HUES6 (cell line): Measurements from ENCODE around the gene SLC10A7.

Source experiments
- H3K27ac ChIP-seq: 2 replicates; pipeline ENCODE4 v1.7.0; 2013; ENCODE audit warnings: low read depth, mild to moderate bottlenecking, low read length, inconsistent platforms
- H3K27me3 ChIP-seq: 2 replicates; pipeline ENCODE4 v1.6.1; 2013; ENCODE audit warnings: low read length; ENCODE audit not compliant: control insufficient read depth, insufficient read depth
- H3K36me3 ChIP-seq: 2 replicates; pipeline ENCODE4 v1.6.1; 2013; ENCODE audit warnings: low read length; ENCODE audit not compliant: control insufficient read depth, insufficient read depth
- H3K4me1 ChIP-seq: 2 replicates; pipeline ENCODE4 v1.6.1; 2013; ENCODE audit warnings: low read length; ENCODE audit not compliant: control insufficient read depth, insufficient read depth
- H3K4me3 ChIP-seq: 2 replicates; pipeline ENCODE4 v1.5.1; 2013; ENCODE audit warnings: low read depth, low read length
- H3K9ac ChIP-seq: one replicate; pipeline ENCODE4 v1.6.1; 2013; ENCODE audit warnings: mild to moderate bottlenecking, low read length
- H3K9me3 ChIP-seq: 2 replicates; pipeline ENCODE4 v1.6.1; 2013; ENCODE audit warnings: low read depth, low read length; ENCODE audit not compliant: control insufficient read depth, insufficient read depth

Gene SLC10A7

DNA sequence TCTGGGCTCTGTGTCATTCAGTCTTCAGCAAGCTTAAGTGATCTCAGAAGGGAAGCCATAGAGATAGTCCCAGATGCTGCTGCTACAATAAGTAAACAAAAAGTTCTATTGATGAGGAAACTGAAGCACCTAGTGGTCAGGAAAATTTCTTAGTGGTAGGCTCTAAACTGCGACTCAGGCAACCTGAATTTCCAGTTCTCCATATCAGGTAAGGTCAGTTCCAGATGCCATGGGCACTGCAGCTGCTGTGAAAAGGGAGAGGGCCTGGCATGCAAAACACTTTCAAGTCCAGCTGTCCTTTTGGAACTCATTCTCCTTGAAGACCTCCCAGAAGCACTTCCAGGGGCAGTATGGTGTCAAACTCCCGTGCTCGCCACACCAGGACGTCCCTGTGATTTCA is 261.2 kb downstream of the SLC10A7 start:
- Histone ChIP-seq H3K36me3 (no peaks in the 10 kb centered on the region), H3K4me3 (no peak overlapping the region), H3K27ac (no peak overlapping the region), H3K9me3 (no peaks in the 10 kb centered on the region), H3K9ac (no peak overlapping the region), H3K4me1 (no peaks in the 10 kb centered on the region), H3K27me3 (no peaks in the 10 kb centered on the region; the same call in 1 of the 2 replicates)

DNA sequence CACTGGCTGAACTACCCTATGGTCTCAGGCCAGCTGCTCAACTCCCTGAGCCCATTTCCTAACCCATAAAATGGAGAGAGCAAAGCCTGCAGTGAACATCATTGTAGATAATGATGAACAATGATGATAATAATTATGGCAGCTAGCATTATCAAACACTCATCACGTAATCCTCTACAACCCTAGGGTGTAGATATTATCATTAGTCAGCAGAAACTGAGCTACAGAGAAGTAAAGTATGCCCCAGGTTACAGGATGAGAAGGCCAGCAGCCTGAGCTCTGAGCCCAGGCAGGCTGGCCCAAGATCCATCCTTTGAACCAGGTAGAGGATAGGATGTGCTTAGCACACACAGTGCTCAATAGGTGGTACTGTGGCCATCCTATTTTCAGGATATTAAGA is 264.2 kb downstream of the SLC10A7 start:
- H3K4me3 ChIP-seq, result no peak overlapping the region
- H3K9ac ChIP-seq, result no peak overlapping the region
- no peaks in the 10 kb centered on the region for H3K9me3 ChIP-seq
- H3K4me1 ChIP-seq, result no peaks in the 10 kb centered on the region
- no peaks in the 10 kb centered on the region for H3K36me3 ChIP-seq
- H3K27ac ChIP-seq, result no peak overlapping the region
- no peaks in the 10 kb centered on the region for H3K27me3 ChIP-seq

DNA sequence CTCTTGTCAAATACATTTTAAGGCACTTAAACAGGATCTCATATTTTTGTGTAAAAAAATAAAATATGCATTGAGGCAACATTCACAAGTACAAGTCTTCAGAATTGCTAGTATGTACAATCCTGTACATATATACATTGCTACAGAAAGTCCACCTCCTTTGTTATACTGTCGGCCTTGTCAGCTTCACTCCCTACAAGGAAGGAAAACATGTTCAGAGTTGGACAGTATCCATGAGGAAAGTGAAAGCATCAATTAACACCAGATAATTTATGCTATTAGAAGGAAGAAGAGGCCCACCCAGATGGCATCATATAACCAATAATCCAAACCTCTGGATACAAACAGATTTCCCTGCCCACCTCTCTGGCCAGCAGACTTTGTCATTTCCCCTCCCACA is 265.4 kb downstream of the SLC10A7 start:
- Histone ChIP-seq H3K9ac (no peak overlapping the region), H3K4me1 (no peaks in the 10 kb centered on the region), H3K36me3 (no peaks in the 10 kb centered on the region)

DNA sequence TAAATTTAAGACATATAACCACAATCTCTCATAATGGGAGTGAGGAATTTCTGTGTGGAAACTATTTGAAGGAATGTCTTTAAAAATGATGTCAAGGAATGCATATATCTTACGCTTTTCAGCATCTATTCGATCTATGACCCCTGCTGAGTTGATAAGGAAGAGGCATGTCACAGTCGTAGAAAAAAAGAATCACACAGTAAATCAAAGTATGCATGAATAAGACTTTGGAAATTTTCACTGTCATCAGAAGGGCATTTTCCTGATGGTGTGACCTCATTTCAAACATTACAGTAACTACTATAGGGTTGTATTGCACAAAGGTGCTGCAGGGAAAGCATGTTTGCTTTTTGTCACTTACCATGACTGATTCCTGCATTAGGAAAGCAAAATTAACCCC is 265.9 kb downstream of the SLC10A7 start:
- Histone ChIP-seq H3K36me3 (no peaks in the 10 kb centered on the region), H3K4me1 (no peaks in the 10 kb centered on the region), H3K4me3 (no peak overlapping the region), H3K27ac (no peak overlapping the region), H3K9ac (no peak overlapping the region), H3K27me3 (no peaks in the 10 kb centered on the region), H3K9me3 (no peaks in the 10 kb centered on the region)

More for the DNA sequence above, 265.4 kb downstream of the SLC10A7 start:
- H3K27me3 ChIP-seq, result no peaks in the 10 kb centered on the region
- no peaks in the 10 kb centered on the region for H3K9me3 ChIP-seq
- no peak overlapping the region for H3K27ac ChIP-seq
- H3K4me3 ChIP-seq, result no peak overlapping the region

DNA sequence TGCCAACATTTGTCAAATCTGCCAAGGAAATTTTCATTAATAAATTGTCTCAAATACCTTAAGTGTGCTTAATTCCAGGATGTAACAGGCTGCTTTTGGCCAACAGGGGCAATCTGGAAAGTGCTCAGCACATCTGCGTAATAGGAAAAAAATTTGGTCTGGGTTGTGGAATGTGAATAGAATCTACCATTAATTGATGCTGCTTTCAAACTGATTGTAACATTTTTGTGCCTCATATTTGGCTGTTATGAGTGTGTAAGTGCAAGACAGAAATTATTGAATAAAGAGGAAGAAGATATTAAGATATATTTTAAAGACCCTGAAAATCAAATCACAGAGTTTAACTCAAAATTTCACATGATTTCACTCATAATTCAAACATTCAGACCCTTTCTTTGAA is 266.3 kb downstream of the SLC10A7 start:
- Histone ChIP-seq H3K9ac (no peak overlapping the region), H3K36me3 (no peaks in the 10 kb centered on the region), H3K27ac (no peak overlapping the region), H3K9me3 (no peaks in the 10 kb centered on the region), H3K4me3 (no peak overlapping the region), H3K27me3 (no peaks in the 10 kb centered on the region), H3K4me1 (no peaks in the 10 kb centered on the region)

DNA sequence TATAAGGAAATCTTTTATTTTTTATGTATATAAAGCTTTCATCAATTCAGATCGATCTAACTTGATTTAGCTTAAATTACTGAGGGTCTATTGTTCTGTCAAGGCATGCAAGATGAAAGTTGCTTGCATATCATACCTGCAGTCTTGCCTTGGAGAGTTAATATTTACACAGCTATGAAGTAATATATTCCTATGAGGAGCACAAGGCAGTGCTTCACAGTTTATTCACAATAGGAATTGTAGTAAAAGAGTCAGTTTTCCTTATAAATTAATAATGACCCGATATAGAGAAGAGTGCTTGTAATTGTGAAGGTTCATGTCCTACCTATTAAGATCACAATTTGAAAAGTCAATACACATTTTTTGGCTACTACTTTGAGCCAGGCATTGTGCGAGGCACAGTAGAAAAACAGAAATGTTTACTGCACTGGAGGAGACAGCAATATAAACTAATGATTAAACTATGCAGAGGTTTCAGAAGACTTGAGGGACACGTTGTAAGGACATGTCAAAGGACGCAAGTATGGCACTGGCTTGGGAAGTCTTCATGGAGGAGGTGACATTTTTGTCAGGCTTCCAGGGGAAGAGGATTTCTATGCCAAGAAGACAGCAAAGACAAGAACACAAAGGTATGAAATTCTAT is 268.6 kb downstream of the SLC10A7 start:
- Histone ChIP-seq H3K36me3 (no peaks in the 10 kb centered on the region), H3K27me3 (no peaks in the 10 kb centered on the region), H3K9me3 (no peaks in the 10 kb centered on the region), H3K27ac (no peak overlapping the region), H3K4me3 (no peak overlapping the region), H3K4me1 (no peaks in the 10 kb centered on the region), H3K9ac (no peak overlapping the region)

DNA sequence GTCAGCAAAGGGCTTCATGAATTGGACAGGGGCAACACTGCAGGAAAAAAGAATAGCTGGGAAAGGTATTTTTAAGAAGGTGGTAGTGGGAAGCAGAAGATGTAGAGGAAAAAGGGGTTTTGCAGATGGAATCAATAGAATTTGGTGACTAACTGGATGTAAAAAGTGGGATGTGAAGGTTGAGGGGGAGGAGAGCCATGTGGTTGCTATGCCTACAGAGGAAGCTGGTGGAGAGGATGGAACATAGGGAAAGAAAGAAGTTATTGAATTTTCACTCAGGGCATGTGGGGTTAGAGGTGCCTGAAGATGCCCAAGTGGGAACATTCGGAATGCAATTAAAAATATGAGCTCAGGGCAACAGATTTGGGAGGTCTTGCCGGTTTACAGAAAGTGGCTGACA is 274.4 kb downstream of the SLC10A7 start:
- H3K9me3 ChIP-seq, result no peaks in the 10 kb centered on the region
- no peak overlapping the region for H3K9ac ChIP-seq
- H3K4me1 ChIP-seq, result 0 out of 2 replicates have a peak, but pooled peaks cover 2% of the 10 kb centered on the region
- H3K4me3 ChIP-seq, result no peak overlapping the region
- no peaks in the 10 kb centered on the region for H3K27me3 ChIP-seq
- no peak overlapping the region for H3K27ac ChIP-seq
- H3K36me3 ChIP-seq, result no peaks in the 10 kb centered on the region

DNA sequence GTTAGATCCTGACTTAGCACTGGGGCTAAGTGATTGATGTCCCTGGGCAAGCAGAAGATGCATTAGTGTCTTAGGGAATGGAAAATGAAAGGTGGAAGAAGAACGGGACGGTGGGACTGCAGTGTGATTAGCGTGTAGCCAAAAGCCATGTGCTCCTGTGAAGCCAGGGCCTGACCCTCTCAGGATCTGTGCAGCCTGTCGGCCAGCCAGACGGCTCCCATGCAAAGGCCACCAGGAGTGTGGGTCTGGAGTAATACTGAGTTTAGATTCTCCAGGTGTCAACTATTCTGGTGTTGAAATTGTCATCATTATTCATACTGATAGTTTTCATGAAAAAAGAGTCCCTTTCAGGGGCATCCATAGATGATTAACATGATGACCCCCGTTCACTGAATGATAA is 275.4 kb downstream of the SLC10A7 start:
- no peak overlapping the region for H3K9ac ChIP-seq
- H3K27me3 ChIP-seq, result no peaks in the 10 kb centered on the region
- peaks cover 8% of the 10 kb centered on the region for H3K4me1 ChIP-seq
- no peaks in the 10 kb centered on the region for H3K9me3 ChIP-seq
- H3K36me3 ChIP-seq, result no peaks in the 10 kb centered on the region
- no peak overlapping the region for H3K27ac ChIP-seq
- no peak overlapping the region for H3K4me3 ChIP-seq

DNA sequence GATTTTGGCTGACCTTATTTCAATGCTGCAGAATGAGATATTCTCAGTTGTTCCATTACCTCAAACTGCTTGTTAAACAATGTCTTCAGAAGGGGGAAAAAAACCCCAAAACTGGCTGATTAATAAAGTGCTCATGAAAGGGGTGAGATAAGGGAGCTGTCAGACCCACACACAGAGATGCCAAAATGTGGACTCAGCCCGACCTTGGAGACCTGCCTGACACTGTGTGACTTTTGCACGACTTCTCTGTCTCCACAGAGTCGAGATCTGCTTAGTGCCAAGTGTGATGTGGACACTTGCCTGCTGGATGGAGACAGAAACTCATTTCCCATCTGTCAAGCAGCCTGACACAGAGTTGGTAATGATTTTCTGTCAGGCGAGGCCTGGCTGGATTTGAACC is 275.9 kb downstream of the SLC10A7 start:
- H3K27ac ChIP-seq, result no peak overlapping the region
- H3K9ac ChIP-seq, result no peak overlapping the region
- H3K4me3 ChIP-seq, result no peak overlapping the region
- H3K4me1 ChIP-seq, result peaks cover 8% of the 10 kb centered on the region
- no peaks in the 10 kb centered on the region for H3K9me3 ChIP-seq
- H3K36me3 ChIP-seq, result no peaks in the 10 kb centered on the region
- H3K27me3 ChIP-seq, result no peaks in the 10 kb centered on the region

DNA sequence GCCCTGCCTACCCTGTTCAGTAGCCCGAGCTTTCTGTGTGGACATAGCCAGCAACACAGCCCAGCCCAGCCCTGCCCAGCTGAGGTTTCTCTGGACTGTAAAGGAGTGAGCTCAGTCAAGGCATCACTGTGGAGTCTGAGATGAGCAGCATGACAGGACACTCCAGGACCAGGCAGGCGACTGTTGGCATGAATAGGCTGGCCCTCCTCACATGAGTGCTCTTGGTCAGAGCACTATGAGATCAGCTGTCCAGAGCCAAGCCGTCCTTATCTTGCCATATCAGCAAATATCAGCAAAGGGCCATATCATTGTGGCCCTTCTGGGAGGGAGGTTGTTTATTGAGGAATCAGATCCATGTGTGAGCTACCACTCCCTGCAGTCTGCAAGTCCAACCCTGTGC is 276.5 kb downstream of the SLC10A7 start:
- H3K27me3 ChIP-seq, result no peaks in the 10 kb centered on the region
- no peak overlapping the region for H3K9ac ChIP-seq
- no peak overlapping the region for H3K4me3 ChIP-seq
- no peaks in the 10 kb centered on the region for H3K9me3 ChIP-seq
- no peak overlapping the region for H3K27ac ChIP-seq
- H3K36me3 ChIP-seq, result no peaks in the 10 kb centered on the region
- H3K4me1 ChIP-seq, result peaks cover 8% of the 10 kb centered on the region

DNA sequence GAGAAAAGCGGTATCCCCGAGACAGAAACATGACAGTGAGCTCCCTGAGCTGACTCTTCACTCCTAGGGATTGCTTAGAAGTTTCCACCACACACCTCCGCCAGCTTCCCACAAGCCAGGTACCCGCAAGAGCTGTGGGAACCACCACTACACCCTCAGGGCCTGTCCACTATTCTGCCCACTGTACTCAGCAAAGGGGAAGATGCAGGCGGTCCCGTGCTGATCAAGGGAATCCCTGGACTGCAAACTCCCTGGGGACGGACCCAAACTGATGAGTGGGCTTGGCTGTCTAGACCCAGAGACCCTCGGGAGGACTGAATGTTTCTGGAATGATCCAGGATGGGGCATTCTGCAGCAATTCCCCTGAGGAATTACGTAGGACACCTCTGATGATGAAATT is 277.2 kb downstream of the SLC10A7 start:
- Histone ChIP-seq H3K9me3 (no peaks in the 10 kb centered on the region), H3K9ac (no peak overlapping the region), H3K36me3 (no peaks in the 10 kb centered on the region), H3K4me1 (peaks cover 8% of the 10 kb centered on the region), H3K27ac (no peak overlapping the region), H3K4me3 (no peak overlapping the region), H3K27me3 (no peaks in the 10 kb centered on the region)

DNA sequence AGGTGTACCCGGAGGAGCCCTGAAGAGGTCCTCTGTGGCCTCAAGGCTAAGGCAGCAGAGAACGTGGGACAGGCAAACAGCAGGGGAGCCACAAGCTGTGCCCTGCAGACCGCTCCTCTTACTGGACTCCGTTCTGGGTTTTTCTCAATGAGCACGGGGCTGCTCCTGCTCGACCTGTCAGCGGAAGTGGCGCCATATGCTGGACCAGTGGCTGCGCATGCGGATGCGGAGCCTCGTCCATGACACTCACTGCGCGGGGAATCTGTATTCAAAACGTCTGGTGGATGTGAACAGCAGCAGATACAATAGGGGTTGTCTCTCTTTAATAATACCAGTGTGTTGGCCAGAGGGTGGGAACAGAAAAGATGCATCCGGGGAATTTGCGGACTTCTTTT is 277.9 kb downstream of the SLC10A7 start:
- H3K36me3 ChIP-seq, result no peaks in the 10 kb centered on the region
- no peak overlapping the region for H3K9ac ChIP-seq
- H3K4me1 ChIP-seq, result peaks cover 8% of the 10 kb centered on the region
- no peaks in the 10 kb centered on the region for H3K27me3 ChIP-seq
- no peaks in the 10 kb centered on the region for H3K9me3 ChIP-seq
- no peak overlapping the region for H3K27ac ChIP-seq
- no peak overlapping the region for H3K4me3 ChIP-seq
